Motor neuron (in vitro differentiated cells): Measurements from ENCODE around the gene ORC5. TPM values are rescaled to one million over a fixed set of nuclear protein-coding genes. Genes with fewer than 3 reads are reported as not detected.
"Not testable (repeated sequence)": the region's sequence is repeated elsewhere in the genome, so short reads cannot be mapped to it uniquely, and the experiment has no call there.

Experiments used
- ATAC-seq, 8 experiments: fragments of 200-7000 bp; cut with Tn5 transposase; replicated peaks in 6 of 8; 2 replicates each; pipeline ENCODE4 v1.8.0; 2021; ENCODE audit warnings: mild to moderate bottlenecking in 8 of 8, moderate library complexity in 8 of 8
- H3K27ac ChIP-seq, 2 donors: fragments of 250-450 bp; sonication (Bioruptor Pico); 2 replicates each; pipeline ENCODE4 v1.9.0; 2021; ENCODE audit warnings: antibody characterized with exemption in 2 of 2, mild to moderate bottlenecking in 2 of 2, moderate library complexity in 1 of 2
- H3K4me1 ChIP-seq, 2 donors: fragments of 250-450 bp; sonication (Bioruptor Pico); replicated peaks in 1 of 2; 2 replicates each; pipeline ENCODE4 v1.6.1; 2021; ENCODE audit warnings: antibody characterized with exemption in 2 of 2, mild to moderate bottlenecking in 2 of 2, moderate library complexity in 1 of 2
- H3K4me3 ChIP-seq, 5 donors: fragments of 250-450 bp; sonication (Bioruptor Pico); 2 replicates each; pipeline ENCODE4 v1.9.0; 2021; ENCODE audit warnings: antibody characterized with exemption in 5 of 5, mild to moderate bottlenecking in 5 of 5, moderate library complexity in 4 of 5
- WGBS, 10 experiments: fragments of 450-650 bp; shearing (Covaris generic); methylation state at CpG; one replicate each; pipeline ENCODE4 v1.0.0; 2022; 5-methylcytosine and 5-hydroxymethylcytosine counted together
- in situ Hi-C, 9 experiments: fragments of 400-800 bp; cut with MboI; loops; one replicate each; pipeline ENCODE4 v1.15.0; 2021; ENCODE audit warnings: low sequenced_read_pairs in 9 of 9, low pct_unique_long_range_greater_than_20kb in 2 of 9; ENCODE audit not compliant: unreplicated experiment in 9 of 9
- total RNA-seq, 8 experiments: library from RNA; unstranded; fragments of 300-600 nt; gene quantifications; 2 replicates each; pipeline versions ENCODE4 v1.2.3 to v1.2.4, GENCODE V29; 2022

Gene ORC5
- total RNA-seq, 8 experiments from 2014 or later = 16.3 to 26.1 (median 24.5) TPM

GRCh38 chr7:104230606-104231005 lies 22.8 kb upstream of the ORC5 start:
- H3K4me3 ChIP-seq = no peak overlapping the region
- 0 to 100% (median 69%) methylated on average over 1 to 4 of the region's 4 CpGs; no CpG with 5 or more reads in 3 of the 10 experiments for WGBS, 10 experiments
- in situ Hi-C loops = loop anchor here in 1 of 9 experiments (10.0 kb wide), 1 partner anchor 684 kb away; no protein-coding TSS in a partner anchor
- no peak overlapping the region for H3K27ac ChIP-seq
- H3K4me1 ChIP-seq = peaks cover 0 to 3% of the 10 kb centered on the region in 2 donors
- ATAC-seq = peak in 2 of 8 experiments; percentile 37 to 74

DNA sequence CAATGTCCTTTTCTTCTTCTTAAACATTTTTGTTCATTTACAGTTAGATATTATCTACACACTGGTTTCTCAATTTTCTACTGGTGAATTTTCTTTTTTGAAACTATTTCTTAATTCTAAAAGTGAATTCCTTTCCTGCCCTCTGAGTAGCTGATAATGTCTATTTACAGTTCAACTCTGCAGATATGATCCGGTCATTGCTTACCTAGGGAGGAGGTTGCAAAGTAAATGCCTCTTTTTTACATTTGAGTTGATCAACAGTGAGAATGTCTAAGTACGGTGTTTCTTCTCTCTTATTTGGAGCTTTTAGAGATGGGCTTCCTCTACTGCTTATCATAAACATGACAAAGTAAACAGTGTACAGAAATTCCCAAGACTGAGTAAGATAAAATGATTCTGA lies 20.6 kb upstream of the ORC5 start:
- in situ Hi-C loops = no loop called here
- Histone ChIP-seq H3K27ac (no peak overlapping the region), H3K4me3 (no peak overlapping the region), H3K4me1 (peaks cover 0 to 3% of the 10 kb centered on the region in 2 donors)
- ATAC-seq = no peak
- 50 to 100% (median 91%) methylated on average over 1 to 2 of the region's 2 CpGs for WGBS, 10 experiments

DNA sequence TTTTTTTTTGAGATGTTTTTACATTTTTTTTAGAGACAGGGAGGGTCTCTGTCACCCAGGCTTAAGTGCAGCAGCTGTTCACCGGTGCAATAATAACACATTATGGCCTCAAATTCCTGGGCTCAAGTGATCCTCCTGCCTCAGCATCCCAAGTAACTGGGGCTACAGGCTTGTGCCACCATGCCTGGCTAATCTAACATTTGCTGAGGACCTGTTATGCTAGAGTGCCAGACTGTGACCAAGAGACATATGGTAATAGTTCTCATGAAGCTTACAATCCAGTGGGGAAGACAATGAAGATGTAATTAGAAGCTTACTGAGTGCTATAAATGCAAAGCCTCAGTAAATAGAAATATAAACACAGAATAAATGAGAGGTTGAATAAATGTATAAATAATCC lies 17.6 kb upstream of the ORC5 start:
- H3K4me1 ChIP-seq = no peaks in the 10 kb centered on the region
- ATAC-seq = no peak
- H3K27ac ChIP-seq = no peak overlapping the region
- WGBS, 10 experiments = 0 to 100% (median 69%) methylated on average over 1 of the region's 1 CpG; no CpG with 5 or more reads in 2 of the 10 experiments
- in situ Hi-C loops = no loop called here
- H3K4me3 ChIP-seq = no peak overlapping the region

DNA sequence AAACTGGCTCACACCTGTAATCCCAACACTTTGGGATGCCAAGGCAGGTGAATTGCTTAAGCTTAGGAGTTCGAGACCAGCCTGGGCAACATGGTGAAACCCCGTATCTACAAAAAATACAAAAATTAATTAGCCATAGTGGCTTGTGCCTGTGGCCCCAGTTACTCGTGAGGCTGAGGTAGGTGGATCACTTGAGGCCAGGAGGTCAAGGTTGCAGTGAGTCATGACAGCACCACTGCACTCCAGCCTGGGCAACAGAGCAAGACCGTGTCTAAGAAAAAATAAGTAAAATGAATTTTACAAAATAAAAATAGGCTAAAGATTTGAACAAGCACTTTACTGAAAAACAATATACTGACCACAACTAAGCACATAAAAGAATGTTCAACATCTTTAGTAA lies 9.8 kb upstream of the ORC5 start:
- Histone ChIP-seq H3K4me3 (no peak overlapping the region), H3K27ac (no peak overlapping the region), H3K4me1 (no peaks in the 10 kb centered on the region)
- no peak for ATAC-seq
- in situ Hi-C loops = no loop called here
- WGBS, 10 experiments = 22 to 91% (median 66%) methylated on average over 1 to 4 of the region's 4 CpGs; no CpG with 5 or more reads in 2 of the 10 experiments

- in situ Hi-C loops = no loop called here
- Histone ChIP-seq H3K4me3 (no peak overlapping the region), H3K4me1 (peaks cover 4 to 8% of the 10 kb centered on the region in 2 donors), H3K27ac (no peak overlapping the region)
- WGBS, 10 experiments = 50 to 92% (median 71%) methylated on average over 1 to 4 of the region's 4 CpGs
- ATAC-seq = no peak
These were observed 1.2 kb upstream of the ORC5 start for GRCh38 chr7:104209063-104209462.

- Histone ChIP-seq H3K4me3 (peak overlapping the region; percentile 61 to 93 (median 74)), H3K4me1 (peaks cover 4 to 8% of the 10 kb centered on the region in 2 donors), H3K27ac (peak overlapping the region; percentile 85 to 89)
- ATAC-seq = peak in 2 of 8 experiments; percentile 8 to 10
- 5 to 80% (median 20%) methylated on average over 1 to 6 of the region's 7 CpGs; no CpG with 5 or more reads in 2 of the 10 experiments for WGBS, 10 experiments
- in situ Hi-C loops = no loop called here
These were observed 588 bp upstream of the ORC5 start for GRCh38 chr7:104208421-104208780.

GRCh38 chr7:104207348-104207730 lies 474 bp downstream of the ORC5 start:
- 0 to 5% (median 0%) methylated on average over 1 to 10 of the region's 10 CpGs; no CpG with 5 or more reads in 4 of the 10 experiments for WGBS, 10 experiments

DNA sequence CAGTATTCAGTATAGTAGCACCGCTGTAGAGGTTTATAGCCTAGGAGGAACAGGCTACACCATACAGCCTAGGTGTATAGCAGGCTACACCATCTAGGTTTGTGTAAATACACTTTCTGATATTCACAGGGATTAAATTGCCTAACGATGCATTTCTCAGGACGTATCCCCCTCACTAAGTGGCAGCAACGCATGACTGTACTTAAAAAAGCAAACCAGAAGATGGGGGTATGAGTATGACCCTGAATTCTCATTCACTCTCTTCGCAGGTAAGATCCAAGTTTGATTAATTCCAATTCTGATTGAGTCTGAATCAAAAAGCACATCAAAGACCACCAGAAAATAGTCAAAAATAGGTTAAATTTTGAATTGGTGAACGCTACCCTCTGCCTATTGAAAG lies 972 bp downstream of the ORC5 start:
- 0 to 33% (median 11%) methylated on average over 1 to 6 of the region's 6 CpGs; no CpG with 5 or more reads in 1 of the 10 experiments for WGBS, 10 experiments
- no peak for ATAC-seq
- no peak overlapping the region for H3K27ac ChIP-seq
- peaks cover 4 to 8% of the 10 kb centered on the region in 2 donors for H3K4me1 ChIP-seq
- in situ Hi-C loops = no loop called here
- H3K4me3 ChIP-seq = peak overlapping the region; percentile 61 to 93 (median 74)

More at GRCh38 chr7:104207348-104207730, 474 bp downstream of the ORC5 start:
- in situ Hi-C loops = no loop called here
- Histone ChIP-seq H3K27ac (peak overlapping the region; percentile 66 to 89), H3K4me3 (peak overlapping the region; percentile 61 to 93 (median 74)), H3K4me1 (peaks cover 4 to 8% of the 10 kb centered on the region in 2 donors)
- ATAC-seq = peak; percentile 40 to 58 (median 52)

DNA sequence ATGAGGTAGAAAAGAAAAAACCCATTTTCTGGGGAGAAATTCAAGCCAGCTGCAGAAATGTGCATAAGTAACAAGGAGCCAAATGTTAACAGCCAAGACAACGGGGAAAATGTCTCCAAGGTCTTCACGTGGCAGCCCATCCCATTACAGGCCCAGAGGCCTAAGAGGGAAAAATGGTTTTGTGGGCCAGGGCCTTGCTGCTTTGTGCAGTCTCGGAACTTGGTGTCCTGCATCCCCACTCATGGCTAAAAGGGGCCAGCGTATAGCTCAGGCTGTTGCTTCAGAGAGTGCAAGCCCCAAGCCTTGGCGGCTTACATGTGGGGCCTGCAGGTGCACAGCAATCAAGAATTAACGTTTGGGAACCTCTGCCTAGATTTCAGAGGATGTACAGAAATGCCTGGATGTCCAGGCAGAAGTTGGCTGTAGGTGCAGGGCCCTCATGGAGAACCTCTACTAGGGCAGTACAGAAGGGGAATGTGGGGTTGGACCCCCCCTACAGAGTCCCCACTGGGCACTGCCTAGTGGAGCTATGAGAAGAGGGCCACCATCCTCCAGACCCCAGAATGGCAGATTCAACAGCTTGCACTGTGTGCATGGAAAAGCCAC lies 9.0 kb downstream of the ORC5 start:
- in situ Hi-C loops = no loop called here

GRCh38 chr7:104196161-104196560 lies 11.7 kb downstream of the ORC5 start:
- in situ Hi-C loops = no loop called here
- ATAC-seq = no peak
- H3K27ac ChIP-seq = no peak overlapping the region
- H3K4me3 ChIP-seq = no peak overlapping the region
- H3K4me1 ChIP-seq = no peaks in the 10 kb centered on the region
- WGBS, 10 experiments = 71 to 100% (median 92%) methylated on average over 1 to 2 of the region's 2 CpGs

More for the DNA sequence above, 9.0 kb downstream of the ORC5 start:
- no peak for ATAC-seq
- no peak overlapping the region for H3K4me3 ChIP-seq
- H3K4me1 ChIP-seq = no peaks in the 10 kb centered on the region
- no peak overlapping the region for H3K27ac ChIP-seq
- WGBS, 10 experiments = 72 to 100% (median 94%) methylated on average over 1 to 6 of the region's 6 CpGs; no CpG with 5 or more reads in 2 of the 10 experiments

GRCh38 chr7:104192434-104192833 lies 15.4 kb downstream of the ORC5 start:
- in situ Hi-C loops = no loop called here
- Histone ChIP-seq H3K4me1 (no peaks in the 10 kb centered on the region), H3K27ac (no peak overlapping the region), H3K4me3 (no peak overlapping the region)
- ATAC-seq = no peak
- 80 to 100% (median 94%) methylated on average over 1 of the region's 1 CpG for WGBS, 10 experiments

- Histone ChIP-seq H3K4me3 (no peak overlapping the region), H3K4me1 (no peaks in the 10 kb centered on the region), H3K27ac (no peak overlapping the region)
- 33 to 97% (median 79%) methylated on average over 1 to 3 of the region's 3 CpGs for WGBS, 10 experiments
- ATAC-seq = no peak
- in situ Hi-C loops = no loop called here
These were observed 22.5 kb downstream of the ORC5 start for GRCh38 chr7:104185346-104185745.

- in situ Hi-C loops = no loop called here
- ATAC-seq = no peak
- no peak overlapping the region for H3K27ac ChIP-seq
- H3K4me3 ChIP-seq = no peak overlapping the region
- WGBS, 10 experiments = 71 to 100% (median 95%) methylated on average over 1 to 2 of the region's 2 CpGs
- H3K4me1 ChIP-seq = peaks cover 4 to 10% of the 10 kb centered on the region in 2 donors
These were observed 28.6 kb downstream of the ORC5 start for GRCh38 chr7:104179178-104179577.

GRCh38 chr7:104177565-104178083 lies 30.2 kb downstream of the ORC5 start:
- H3K4me1 ChIP-seq, in situ Hi-C loops, ATAC-seq, H3K4me3 ChIP-seq, H3K27ac ChIP-seq: not testable (repeated sequence)
- WGBS, 10 experiments = 89 to 100% (median 97%) methylated on average over 3 to 6 of the region's 6 CpGs; no CpG with 5 or more reads in 3 of the 10 experiments
